AG04450 (cell line): ENCODE results near the gene LYPD4. TPM values are rescaled to one million over a fixed set of nuclear protein-coding genes. Genes with fewer than 3 reads are reported as not detected.

ENCODE experiments used
- CTCF ChIA-PET: fragments of 300-600, 350-600 bp; formaldehyde crosslinking; extraction: SDS; loops from one replicate; lab custom pipeline; 2022; ENCODE audit warnings: antibody characterized with exemption, inconsistent platforms; lab: Charles Lee
- POLR2A ChIA-PET: fragments of 350-600 bp; formaldehyde crosslinking; extraction: SDS; loops from one replicate; lab custom pipeline; 2021; ENCODE audit warnings: antibody characterized with exemption, inconsistent platforms; lab: Yijun Ruan, JAX
- DNase-seq: peaks from one replicate; pipeline ENCODE4 v3.0.0-alpha.2; 2011; ENCODE audit warnings: low read depth, low spot score
- H3K27ac ChIP-seq: one replicate; pipeline ENCODE4 v1.5.1; 2012; ENCODE audit warnings: low read depth, low read length, control low read depth
- H3K27me3 ChIP-seq: one replicate; pipeline ENCODE4 v1.6.0; 2012; ENCODE audit warnings: low read length; ENCODE audit not compliant: control insufficient read depth, insufficient read depth
- H3K4me3 ChIP-seq: 2 replicates; pipeline ENCODE4 v1.5.1; 2011; ENCODE audit warnings: mild to moderate bottlenecking, low read depth, low read length, control low read depth
- H3K9me3 ChIP-seq: 2 replicates; pipeline ENCODE4 v1.5.1; 2012; ENCODE audit warnings: low read length; ENCODE audit not compliant: control insufficient read depth, insufficient read depth
- polyA minus RNA-seq: library from RNA; depleted of rRNA, polyadenylated mRNA; stranded (reverse); fragments of >200 nt; gene quantifications from 2 replicates; pipeline ENCODE4 v1.2.3, GENCODE V29; 2011; rRNA and poly(A)+ RNA removed
- polyA plus RNA-seq: library from polyadenylated mRNA; depleted of rRNA; stranded (reverse); fragments of >200 nt; gene quantifications from 2 replicates; pipeline ENCODE4 v1.2.3, GENCODE V29; 2011; rRNA removed
- TF ChIP-seq, protein P1 (sequence below): IDR thresholded peaks from 2 replicates; pipeline ENCODE4 v1.5.1; 2011; ENCODE audit warnings: low read depth, low read length, control low read depth, inconsistent platforms

LYPD4 gene, protein sequence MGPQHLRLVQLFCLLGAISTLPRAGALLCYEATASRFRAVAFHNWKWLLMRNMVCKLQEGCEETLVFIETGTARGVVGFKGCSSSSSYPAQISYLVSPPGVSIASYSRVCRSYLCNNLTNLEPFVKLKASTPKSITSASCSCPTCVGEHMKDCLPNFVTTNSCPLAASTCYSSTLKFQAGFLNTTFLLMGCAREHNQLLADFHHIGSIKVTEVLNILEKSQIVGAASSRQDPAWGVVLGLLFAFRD
- polyA plus RNA-seq (not detected in 2 replicates), polyA minus RNA-seq (not detected in 2 replicates)

DNA sequence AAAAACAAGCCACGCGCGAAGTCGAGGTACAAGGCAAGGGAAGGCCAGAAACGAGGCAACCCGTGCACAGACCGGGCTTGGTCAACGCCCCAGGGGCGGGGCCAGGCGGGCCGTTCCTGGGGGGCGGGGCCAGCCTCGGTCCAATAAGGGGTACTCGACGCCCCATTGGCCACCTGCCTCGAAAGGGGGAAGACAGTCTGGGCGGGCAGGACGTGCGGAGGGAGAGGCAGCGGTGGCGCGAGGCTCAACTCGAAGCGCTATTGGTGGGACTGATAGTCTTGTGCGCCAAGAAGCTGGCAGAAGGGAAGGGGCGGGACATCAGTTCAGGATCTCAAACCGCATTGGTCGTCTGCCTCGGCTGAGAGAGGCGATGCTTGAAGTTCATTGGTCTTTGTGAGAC, at the start of gene LYPD4:
Gene LYPD4 (minus strand): TSS at position 83 of the 400 bp plus-strand sequence. CDS start 5,398 bp downstream, outside the sequence.
- H3K4me3 ChIP-seq = no peak within 1 kb of the TSS
- TF ChIP-seq, protein P1, sequence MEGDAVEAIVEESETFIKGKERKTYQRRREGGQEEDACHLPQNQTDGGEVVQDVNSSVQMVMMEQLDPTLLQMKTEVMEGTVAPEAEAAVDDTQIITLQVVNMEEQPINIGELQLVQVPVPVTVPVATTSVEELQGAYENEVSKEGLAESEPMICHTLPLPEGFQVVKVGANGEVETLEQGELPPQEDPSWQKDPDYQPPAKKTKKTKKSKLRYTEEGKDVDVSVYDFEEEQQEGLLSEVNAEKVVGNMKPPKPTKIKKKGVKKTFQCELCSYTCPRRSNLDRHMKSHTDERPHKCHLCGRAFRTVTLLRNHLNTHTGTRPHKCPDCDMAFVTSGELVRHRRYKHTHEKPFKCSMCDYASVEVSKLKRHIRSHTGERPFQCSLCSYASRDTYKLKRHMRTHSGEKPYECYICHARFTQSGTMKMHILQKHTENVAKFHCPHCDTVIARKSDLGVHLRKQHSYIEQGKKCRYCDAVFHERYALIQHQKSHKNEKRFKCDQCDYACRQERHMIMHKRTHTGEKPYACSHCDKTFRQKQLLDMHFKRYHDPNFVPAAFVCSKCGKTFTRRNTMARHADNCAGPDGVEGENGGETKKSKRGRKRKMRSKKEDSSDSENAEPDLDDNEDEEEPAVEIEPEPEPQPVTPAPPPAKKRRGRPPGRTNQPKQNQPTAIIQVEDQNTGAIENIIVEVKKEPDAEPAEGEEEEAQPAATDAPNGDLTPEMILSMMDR = no peak
- ChIA-PET CTCF (no interaction called here), POLR2A (no interaction called here)
- no peak within 1 kb of the TSS for H3K27ac ChIP-seq
- DNase-seq = no peak
- H3K27me3 ChIP-seq = peaks cover 6% of the 10 kb centered on the region
- H3K9me3 ChIP-seq = peaks cover 5% of the 10 kb centered on the region; the same call in 1 of the 2 replicates

DNA sequence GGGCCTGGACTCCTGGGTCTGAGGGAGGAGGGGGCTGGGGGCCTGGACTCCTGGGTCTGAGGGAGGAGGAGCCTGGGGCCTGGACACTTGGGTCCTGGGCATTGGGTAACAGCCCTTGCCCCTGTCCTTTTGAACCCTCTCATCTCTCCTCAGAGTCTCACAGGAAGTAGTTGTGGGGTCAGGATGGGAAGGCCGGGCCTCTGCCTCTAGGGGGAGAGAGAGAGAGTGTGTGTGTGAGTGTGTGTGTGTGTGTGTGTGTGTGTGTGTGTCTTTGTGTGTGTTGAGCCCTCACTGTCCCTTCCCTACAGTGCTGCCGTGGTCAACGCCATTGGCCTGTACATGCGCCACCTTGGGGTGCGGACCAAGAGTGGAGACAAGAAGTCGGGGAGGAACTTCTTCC, 49.4 kb upstream of the LYPD4 start:
- ChIA-PET POLR2A (no interaction called here), CTCF (no interaction called here)
- TF ChIP-seq, protein P1 = 0 out of 2 replicates have a peak, but pooled peaks have one; percentile 15
- Histone ChIP-seq H3K27me3 (no peaks in the 10 kb centered on the region), H3K4me3 (no peak overlapping the region), H3K27ac (no peak overlapping the region), H3K9me3 (no peaks in the 10 kb centered on the region)
- no peak for DNase-seq

DNA sequence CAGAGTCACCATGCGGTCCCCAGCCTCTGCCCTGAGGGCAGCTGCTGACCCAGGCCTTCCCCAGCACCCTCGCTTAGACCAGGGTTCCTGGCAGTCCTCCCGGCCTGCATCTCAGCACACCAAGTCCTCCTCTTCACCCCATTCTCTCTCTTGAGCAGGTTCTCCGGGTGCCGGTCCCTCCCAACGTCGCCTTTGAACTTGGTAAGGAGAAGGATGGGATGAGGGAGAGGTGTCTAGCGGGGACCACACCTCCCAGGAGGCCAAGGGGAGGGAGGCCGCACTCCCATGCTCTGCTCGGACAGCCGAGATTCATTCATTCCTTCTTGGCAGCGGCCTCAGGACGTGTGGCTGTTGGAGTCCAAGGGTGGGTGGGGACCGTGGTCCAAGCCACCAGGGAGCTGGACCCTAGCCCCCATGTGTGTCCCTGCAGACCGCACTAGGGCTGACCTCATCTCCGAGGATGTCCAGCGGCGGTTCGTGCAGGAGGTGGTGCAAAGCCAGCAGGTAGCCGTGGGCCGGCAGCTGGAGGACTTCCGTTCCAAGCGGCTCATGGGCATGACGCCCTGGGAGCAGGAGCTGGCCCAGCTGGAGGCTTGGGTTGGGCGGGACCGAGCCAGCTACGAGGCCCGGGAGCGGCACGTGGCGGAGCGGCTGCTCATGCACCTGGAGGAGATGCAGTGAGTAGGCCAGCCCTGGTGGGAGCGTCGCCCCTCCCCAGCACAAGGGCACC, 47.9 kb upstream of the LYPD4 start:
- TF ChIP-seq, protein P1 = no peak
- POLR2A ChIA-PET = interaction anchor here (1.1 kb wide), 1 partner anchor 20 kb away, joined by 3 read pairs; no protein-coding TSS in a partner anchor
- H3K27me3 ChIP-seq = no peaks in the 10 kb centered on the region
- CTCF ChIA-PET = no interaction called here
- DNase-seq = no peak
- H3K27ac ChIP-seq = no peak overlapping the region
- H3K4me3 ChIP-seq = no peak overlapping the region
- no peaks in the 10 kb centered on the region for H3K9me3 ChIP-seq

DNA sequence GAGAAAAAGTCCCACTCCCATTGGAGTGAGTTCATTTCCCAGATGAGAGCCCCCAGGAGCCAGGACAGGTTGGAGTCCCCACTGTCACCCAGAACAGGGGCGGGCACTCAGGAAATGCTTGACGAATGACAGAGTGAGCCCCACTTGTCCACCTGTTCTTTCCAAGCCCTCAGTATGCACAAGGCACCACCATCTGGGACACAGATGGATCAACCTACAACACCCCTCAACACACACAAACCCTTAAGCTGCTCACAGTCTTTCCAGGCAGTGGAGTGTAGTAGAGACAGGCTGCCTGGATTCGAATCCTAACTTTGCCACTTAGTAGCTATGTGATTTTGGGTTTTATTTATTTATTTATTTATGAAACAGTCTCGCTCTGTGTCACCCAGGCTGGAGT, 46.5 kb upstream of the LYPD4 start:
- ChIA-PET CTCF (no interaction called here), POLR2A (interaction anchor here (1.1 kb wide), 1 partner anchor 19 kb away, joined by 3 read pairs; no protein-coding TSS in a partner anchor)
- no peak overlapping the region for H3K4me3 ChIP-seq
- H3K27me3 ChIP-seq = no peaks in the 10 kb centered on the region
- DNase-seq = no peak
- no peaks in the 10 kb centered on the region for H3K9me3 ChIP-seq
- TF ChIP-seq, protein P1 = no peak
- no peak overlapping the region for H3K27ac ChIP-seq

DNA sequence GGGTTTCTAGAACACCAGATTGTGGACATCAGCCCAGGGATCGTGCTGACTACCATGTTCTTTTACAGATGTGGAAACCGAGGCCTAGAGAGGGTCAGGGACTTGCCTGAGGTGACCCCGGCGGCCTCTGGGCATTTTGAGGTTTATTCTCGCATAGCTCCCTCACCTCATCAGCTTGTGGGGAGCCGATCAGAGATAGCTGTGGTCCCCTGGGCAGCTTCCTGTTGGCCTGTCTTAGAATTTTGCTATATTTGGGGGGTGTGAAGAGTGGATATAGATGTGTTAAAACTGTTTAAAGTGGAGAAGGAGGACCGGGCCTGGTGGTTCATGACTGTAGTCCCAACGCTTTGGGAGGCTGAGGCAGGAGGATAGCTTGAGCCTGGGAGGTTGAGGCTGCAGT, 45.4 kb upstream of the LYPD4 start:
- CTCF ChIA-PET = no interaction called here
- TF ChIP-seq, protein P1 = no peak

More for the DNA sequence above, 45.4 kb upstream of the LYPD4 start:
- no peaks in the 10 kb centered on the region for H3K9me3 ChIP-seq
- no peak overlapping the region for H3K4me3 ChIP-seq
- DNase-seq = no peak
- POLR2A ChIA-PET = no interaction called here
- H3K27ac ChIP-seq = no peak overlapping the region
- no peaks in the 10 kb centered on the region for H3K27me3 ChIP-seq
